ENCODE results near the gene DENND2A. TPM values are rescaled to one million over a fixed set of nuclear protein-coding genes. Genes with fewer than 3 reads are reported as not detected.

Gene DENND2A
- total RNA-seq, 1 experiment from 2014 or later, result 7.3 TPM

DNA sequence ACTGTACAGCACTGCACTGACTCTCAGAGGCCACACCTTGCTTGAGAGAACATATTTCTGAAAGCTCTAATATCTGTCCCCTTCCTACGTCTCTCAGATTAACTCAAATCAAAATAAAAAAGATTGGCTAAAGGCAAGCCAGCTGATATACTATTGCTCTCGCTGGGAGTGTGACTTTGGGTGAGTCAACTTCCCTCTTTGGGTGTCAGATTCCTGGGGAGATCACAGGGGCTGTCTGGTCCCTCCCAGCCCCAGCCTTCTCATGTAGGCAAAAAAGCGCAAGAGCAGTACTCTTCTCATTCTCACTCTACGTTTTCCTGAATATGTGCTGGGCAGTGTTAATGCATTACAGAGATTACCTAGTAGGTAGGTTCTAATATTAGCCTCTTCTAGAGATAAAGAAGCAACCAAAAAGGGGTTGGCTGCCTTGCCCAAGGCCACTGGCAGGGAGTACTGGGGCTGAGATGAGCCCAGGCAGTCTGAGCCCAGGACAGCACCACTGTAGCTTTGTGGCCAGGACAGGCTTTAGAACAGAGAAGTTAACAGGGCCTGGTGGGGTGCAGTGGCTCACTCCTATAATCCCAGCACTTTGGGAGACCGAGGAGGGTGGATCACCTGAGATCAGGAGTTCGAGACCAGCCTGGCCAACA is 9.1 kb upstream of the DENND2A start:
- Mint-ChIP-seq H3K27me3 (ENCODE audit: low read depth) (peaks cover 10% of the 10 kb centered on the region), H3K9me3 (no peaks in the 10 kb centered on the region), H3K4me1 (peaks cover 11 to 12% of the 10 kb centered on the region in 2 experiments), H3K36me3 (ENCODE audit: insufficient read depth in 1 of 3, low read depth in 3 of 3) (no peaks in the 10 kb centered on the region), H3K27ac (no peak overlapping the region), H3K4me3 (no peak overlapping the region)
- WGBS (ENCODE audit: extremely low coverage, insufficient read length, low lambda C conversion rate), result no CpG with 5 or more reads among the region's 6 CpGs
- H3T11ph ChIP-seq (ENCODE audit: low read length), result no peak overlapping the region
- no peak overlapping the region for H2BK5ac ChIP-seq (ENCODE audit: insufficient read length, low read length)
- no peak overlapping the region for H4K91ac ChIP-seq (ENCODE audit: insufficient read length, low read depth, low read length)
- no peak overlapping the region for H2BK120ac ChIP-seq (ENCODE audit: low read depth, low read length, poor library complexity, severe bottlenecking)
- H2BK20ac ChIP-seq (ENCODE audit: low read depth, low read length, poor library complexity, severe bottlenecking), result no peak overlapping the region
- H2BK12ac ChIP-seq (ENCODE audit: insufficient read length, low read depth, low read length), result no peak overlapping the region
- no peak overlapping the region for H3K9ac ChIP-seq (ENCODE audit: extremely low read depth, insufficient read length, low read length)
- H4K8ac ChIP-seq (replicated peaks; ENCODE audit: insufficient read length, low read depth, low read length), result no peak overlapping the region
- DNase-seq, result no peak
- H3K79me2 ChIP-seq (ENCODE audit: insufficient read depth, low read length), result no peaks in the 10 kb centered on the region
- H2AFZ ChIP-seq (ENCODE audit: low read length), result no peak overlapping the region
- no peaks in the 10 kb centered on the region for H3K27me3 ChIP-seq (ENCODE audit: insufficient read depth, low read length)
- H2AK5ac ChIP-seq (ENCODE audit: insufficient read length, low read length), result no peak overlapping the region
- H4K20me1 ChIP-seq (ENCODE audit: control insufficient read depth, insufficient read depth, insufficient read length), result no peaks in the 10 kb centered on the region
- H3K18ac ChIP-seq (ENCODE audit: insufficient read length, low read depth, low read length), result no peak overlapping the region
- no peak overlapping the region for H3K14ac ChIP-seq (ENCODE audit: insufficient read depth, low read length)
- H3K23me2 ChIP-seq (ENCODE audit: insufficient read length, low read depth, low read length, poor library complexity, severe bottlenecking), result no peaks in the 10 kb centered on the region
- TF ChIP-seq, protein P1, sequence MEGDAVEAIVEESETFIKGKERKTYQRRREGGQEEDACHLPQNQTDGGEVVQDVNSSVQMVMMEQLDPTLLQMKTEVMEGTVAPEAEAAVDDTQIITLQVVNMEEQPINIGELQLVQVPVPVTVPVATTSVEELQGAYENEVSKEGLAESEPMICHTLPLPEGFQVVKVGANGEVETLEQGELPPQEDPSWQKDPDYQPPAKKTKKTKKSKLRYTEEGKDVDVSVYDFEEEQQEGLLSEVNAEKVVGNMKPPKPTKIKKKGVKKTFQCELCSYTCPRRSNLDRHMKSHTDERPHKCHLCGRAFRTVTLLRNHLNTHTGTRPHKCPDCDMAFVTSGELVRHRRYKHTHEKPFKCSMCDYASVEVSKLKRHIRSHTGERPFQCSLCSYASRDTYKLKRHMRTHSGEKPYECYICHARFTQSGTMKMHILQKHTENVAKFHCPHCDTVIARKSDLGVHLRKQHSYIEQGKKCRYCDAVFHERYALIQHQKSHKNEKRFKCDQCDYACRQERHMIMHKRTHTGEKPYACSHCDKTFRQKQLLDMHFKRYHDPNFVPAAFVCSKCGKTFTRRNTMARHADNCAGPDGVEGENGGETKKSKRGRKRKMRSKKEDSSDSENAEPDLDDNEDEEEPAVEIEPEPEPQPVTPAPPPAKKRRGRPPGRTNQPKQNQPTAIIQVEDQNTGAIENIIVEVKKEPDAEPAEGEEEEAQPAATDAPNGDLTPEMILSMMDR (conservative IDR thresholded peaks at IDR 0.05), result no peak
- no peaks in the 10 kb centered on the region for H3K9me3 ChIP-seq (ENCODE audit: control insufficient read depth, low read depth, low read length)
- H3K4ac ChIP-seq (ENCODE audit: low read depth, low read length), result no peak overlapping the region; the same call in 1 of the 2 replicates
- no peak overlapping the region for H4K5ac ChIP-seq (ENCODE audit: insufficient read length, low read depth, low read length)
- no peak overlapping the region for H2BK15ac ChIP-seq (ENCODE audit: low read depth, low read length)
- no peak overlapping the region for H3K27ac ChIP-seq (ENCODE audit: insufficient read length, low read depth, low read length)
- H3K79me1 ChIP-seq (ENCODE audit: insufficient read depth, low read depth, low read length, poor library complexity, severe bottlenecking), result no peaks in the 10 kb centered on the region
- H3K4me2 ChIP-seq (ENCODE audit: insufficient read depth, insufficient read length, low read length), result no peak overlapping the region
- H3K23ac ChIP-seq (ENCODE audit: insufficient read length, low read depth, low read length), result no peak overlapping the region
- H3K56ac ChIP-seq (ENCODE audit: insufficient read length, low read depth, low read length), result no peak overlapping the region
- H3K4me1 ChIP-seq (ENCODE audit: insufficient read depth, low read length), result no peaks in the 10 kb centered on the region; the same call in 1 of the 2 replicates
